HCT116 (cell line): ENCODE results near the gene WDR37.

Source experiments
- CBX3 ChIP-seq: IDR thresholded peaks from 2 replicates; pipeline ENCODE4 v1.6.1; 2012; ENCODE audit warnings: low read depth
- CTCF ChIP-seq, 3 experiments: fragments of 200-600 bp in 1 of 3; sonication (generic) in 1 of 3; IDR thresholded peaks in 2 of 3; conservative IDR thresholded peaks in 1 of 3; 2 replicates each; pipeline ENCODE4 v1.5.1; 2012 to 2017; ENCODE audit warnings: low read depth in 2 of 3, low read length in 2 of 3, antibody characterized with exemption in 1 of 3, borderline replicate concordance in 1 of 3, control low read depth in 1 of 3, mild to moderate bottlenecking in 1 of 3, mixed read lengths in 1 of 3, mixed run types in 1 of 3, moderate library complexity in 1 of 3; ENCODE audit not compliant: insufficient read depth in 1 of 3
- EZH2 ChIP-seq: fragments of 200-600 bp; sonication (generic); IDR thresholded peaks from 2 replicates; pipeline ENCODE4 v1.6.1; 2017; ENCODE audit warnings: antibody characterized with exemption, mixed run types
- EZH2phosphoT487 ChIP-seq: fragments of 200-600 bp; IDR thresholded peaks from 2 replicates; pipeline ENCODE4 v1.6.1; 2018; ENCODE audit warnings: antibody characterized with exemption, borderline replicate concordance
- JUND ChIP-seq: IDR thresholded peaks from 2 replicates; pipeline ENCODE4 v1.6.1; 2012
- MAX ChIP-seq: IDR thresholded peaks from 2 replicates; pipeline ENCODE4 v1.6.1; 2012
- POLR2A ChIP-seq: IDR thresholded peaks from 2 replicates; pipeline ENCODE4 v1.7.0; 2011; ENCODE audit warnings: borderline replicate concordance; ENCODE audit not compliant: insufficient read depth, insufficient read length; ENCODE audit errors: extremely low read depth
- POLR2AphosphoS5 ChIP-seq: IDR thresholded peaks from 2 replicates; pipeline ENCODE4 v1.6.1; 2011; ENCODE audit warnings: mild to moderate bottlenecking, low read depth, low read length, moderate library complexity
- SP1 ChIP-seq: IDR thresholded peaks from 2 replicates; pipeline ENCODE4 v1.6.1; 2012; ENCODE audit warnings: low read depth
- YY1 ChIP-seq: IDR thresholded peaks from 2 replicates; pipeline ENCODE4 v1.6.1; 2011; ENCODE audit warnings: low read length, low read depth, moderate library complexity, mild to moderate bottlenecking; ENCODE audit not compliant: insufficient replicate concordance; ENCODE audit errors: extremely low read depth
- ZFX ChIP-seq: fragments of 450-650 bp; IDR thresholded peaks from 2 replicates; pipeline ENCODE4 v1.6.1; 2017
- TF ChIP-seq, protein P1 (sequence below): IDR thresholded peaks from 2 replicates; pipeline ENCODE4 v1.6.1; 2012; ENCODE audit warnings: low read depth

DNA sequence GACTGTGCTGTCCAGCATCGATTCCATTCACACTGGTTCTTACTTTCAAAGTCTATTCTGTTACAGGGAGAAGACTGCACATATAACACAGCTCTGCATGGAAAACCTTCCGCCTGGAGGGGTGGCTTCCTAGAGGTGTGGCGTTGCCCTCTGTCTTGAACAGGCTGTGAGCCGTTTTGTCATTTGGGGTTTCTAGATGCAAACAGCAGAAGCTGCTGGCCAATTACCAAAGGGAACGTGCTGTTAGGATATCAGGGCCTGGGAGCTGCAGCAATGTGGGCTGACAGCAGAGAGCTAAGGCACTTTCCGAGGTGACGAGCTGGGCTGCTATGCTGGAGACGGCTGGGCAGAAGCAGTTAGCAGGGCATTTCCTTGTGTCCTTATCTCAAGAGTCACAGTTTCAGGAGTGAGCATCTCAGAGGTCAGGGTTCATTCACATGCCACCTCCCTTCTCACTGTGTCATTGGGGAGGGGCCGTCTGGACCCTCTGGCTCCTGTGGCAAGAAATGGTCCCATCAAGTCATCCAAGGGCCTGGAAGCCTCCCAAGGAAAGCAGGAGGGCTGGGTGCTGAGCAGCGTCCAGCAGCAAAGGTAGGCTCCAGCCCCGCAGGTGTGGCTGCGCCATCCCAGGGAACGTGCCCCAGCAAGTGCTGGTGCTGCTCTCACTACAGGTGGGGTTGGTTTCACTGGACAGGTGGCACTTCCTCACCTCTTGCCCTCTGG lies 106.5 kb downstream of the WDR37 start:
- no peak for TF ChIP-seq EZH2
- TF ChIP-seq CTCF (IDR thresholded peaks at IDR 0.05 in 2 of 3, conservative IDR thresholded peaks at IDR 0.05 in 1 of 3; ENCODE audit: borderline replicate concordance in 1 of 3, insufficient read depth in 1 of 3, low read depth in 2 of 3, low read length in 2 of 3), result no peak
- no peak for TF ChIP-seq ZFX
- no peak for TF ChIP-seq POLR2A
- no peak for TF ChIP-seq EZH2phosphoT487
- TF ChIP-seq JUND, result no peak
- no peak for TF ChIP-seq CBX3
- TF ChIP-seq SP1, result no peak
- TF ChIP-seq, protein P1, sequence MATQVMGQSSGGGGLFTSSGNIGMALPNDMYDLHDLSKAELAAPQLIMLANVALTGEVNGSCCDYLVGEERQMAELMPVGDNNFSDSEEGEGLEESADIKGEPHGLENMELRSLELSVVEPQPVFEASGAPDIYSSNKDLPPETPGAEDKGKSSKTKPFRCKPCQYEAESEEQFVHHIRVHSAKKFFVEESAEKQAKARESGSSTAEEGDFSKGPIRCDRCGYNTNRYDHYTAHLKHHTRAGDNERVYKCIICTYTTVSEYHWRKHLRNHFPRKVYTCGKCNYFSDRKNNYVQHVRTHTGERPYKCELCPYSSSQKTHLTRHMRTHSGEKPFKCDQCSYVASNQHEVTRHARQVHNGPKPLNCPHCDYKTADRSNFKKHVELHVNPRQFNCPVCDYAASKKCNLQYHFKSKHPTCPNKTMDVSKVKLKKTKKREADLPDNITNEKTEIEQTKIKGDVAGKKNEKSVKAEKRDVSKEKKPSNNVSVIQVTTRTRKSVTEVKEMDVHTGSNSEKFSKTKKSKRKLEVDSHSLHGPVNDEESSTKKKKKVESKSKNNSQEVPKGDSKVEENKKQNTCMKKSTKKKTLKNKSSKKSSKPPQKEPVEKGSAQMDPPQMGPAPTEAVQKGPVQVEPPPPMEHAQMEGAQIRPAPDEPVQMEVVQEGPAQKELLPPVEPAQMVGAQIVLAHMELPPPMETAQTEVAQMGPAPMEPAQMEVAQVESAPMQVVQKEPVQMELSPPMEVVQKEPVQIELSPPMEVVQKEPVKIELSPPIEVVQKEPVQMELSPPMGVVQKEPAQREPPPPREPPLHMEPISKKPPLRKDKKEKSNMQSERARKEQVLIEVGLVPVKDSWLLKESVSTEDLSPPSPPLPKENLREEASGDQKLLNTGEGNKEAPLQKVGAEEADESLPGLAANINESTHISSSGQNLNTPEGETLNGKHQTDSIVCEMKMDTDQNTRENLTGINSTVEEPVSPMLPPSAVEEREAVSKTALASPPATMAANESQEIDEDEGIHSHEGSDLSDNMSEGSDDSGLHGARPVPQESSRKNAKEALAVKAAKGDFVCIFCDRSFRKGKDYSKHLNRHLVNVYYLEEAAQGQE, result no peak
- TF ChIP-seq POLR2AphosphoS5, result no peak
- no peak for TF ChIP-seq YY1
- TF ChIP-seq MAX, result no peak
